GM19324 (cell line): ENCODE measurements around the gene HGF.
A peak's percentile ranks its signal among the peaks of the same experiment; 100 is the strongest.

Experiments
- ATAC-seq: cut with Tn5 transposase; IDR thresholded peaks from one replicate; pipeline ENCODE4 v1.9.1; 2021; ENCODE audit warnings: mild to moderate bottlenecking, moderate library complexity; ENCODE audit not compliant: unreplicated experiment, low FRiP score

The HGF gene

GRCh38 chr7:81688622-81689411 lies 81.0 kb downstream of the HGF start:
- ATAC-seq = no peak

DNA sequence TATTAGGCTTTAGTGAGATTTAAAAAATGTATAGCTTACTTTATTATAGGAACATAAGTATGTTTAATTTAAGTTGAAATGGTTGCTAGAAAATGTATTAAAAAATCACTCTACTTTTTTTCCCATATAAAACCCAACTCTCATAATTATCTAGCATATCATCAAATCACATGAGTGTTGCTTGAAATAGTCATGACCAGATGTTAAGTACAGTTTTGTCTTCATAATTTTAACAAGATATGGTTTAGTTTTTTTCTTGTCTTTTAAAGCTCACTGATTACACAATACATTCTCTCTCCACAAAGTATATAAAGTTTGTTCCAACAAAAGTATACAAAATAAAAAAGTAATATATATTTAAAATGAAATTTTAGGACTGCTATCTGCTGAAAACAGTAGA lies 82.8 kb downstream of the HGF start:
- no peak for ATAC-seq

DNA sequence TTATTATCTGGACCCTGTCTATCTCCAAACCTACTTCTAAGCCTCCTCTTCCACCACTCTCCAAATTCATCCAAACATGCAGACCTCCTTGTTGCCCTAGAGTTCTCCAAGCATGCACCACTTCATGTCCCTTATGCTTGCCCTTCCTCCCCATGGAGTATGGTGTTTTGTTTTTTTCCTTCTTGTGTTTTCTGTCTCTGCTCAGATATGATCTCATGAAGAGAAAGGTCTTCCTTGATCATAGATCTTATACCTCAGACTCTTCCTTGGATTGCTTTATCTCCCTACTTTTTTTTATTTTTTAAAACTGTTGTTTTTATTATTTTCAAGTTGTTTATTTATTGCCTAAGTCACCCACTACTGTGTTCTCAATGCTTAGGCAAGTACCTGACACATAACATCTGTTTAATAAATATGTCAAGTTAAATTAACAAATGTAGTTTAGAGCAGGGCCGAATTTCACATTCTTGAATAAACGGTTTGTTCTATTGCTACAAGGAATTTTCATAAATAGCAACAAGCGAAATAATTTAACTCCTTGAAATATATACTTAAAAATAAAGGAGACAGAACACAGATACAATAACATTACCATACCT lies 84.5 kb downstream of the HGF start:
- peak; percentile 23 for ATAC-seq

GRCh38 chr7:81684514-81685269 lies 85.2 kb downstream of the HGF start:
- peak; percentile 90 for ATAC-seq

DNA sequence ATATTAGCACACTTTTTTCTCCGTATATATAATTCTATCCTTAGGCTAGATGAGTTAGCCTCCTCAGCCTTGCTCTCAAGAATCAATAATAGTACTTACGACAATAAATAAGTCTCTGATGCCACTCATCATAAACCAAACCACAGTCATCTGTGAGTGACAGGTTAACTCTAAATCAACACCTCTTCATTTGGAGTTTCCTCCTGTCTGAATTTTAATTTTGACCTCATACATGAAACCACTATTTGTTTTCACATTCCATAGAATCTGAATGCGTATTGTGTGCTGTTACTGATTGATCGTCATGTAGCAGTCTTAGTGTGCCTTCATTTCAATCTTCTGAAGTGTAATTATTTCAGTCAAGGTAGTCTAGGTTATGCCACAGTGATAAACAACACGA lies 85.8 kb downstream of the HGF start:
- ATAC-seq = no peak

DNA sequence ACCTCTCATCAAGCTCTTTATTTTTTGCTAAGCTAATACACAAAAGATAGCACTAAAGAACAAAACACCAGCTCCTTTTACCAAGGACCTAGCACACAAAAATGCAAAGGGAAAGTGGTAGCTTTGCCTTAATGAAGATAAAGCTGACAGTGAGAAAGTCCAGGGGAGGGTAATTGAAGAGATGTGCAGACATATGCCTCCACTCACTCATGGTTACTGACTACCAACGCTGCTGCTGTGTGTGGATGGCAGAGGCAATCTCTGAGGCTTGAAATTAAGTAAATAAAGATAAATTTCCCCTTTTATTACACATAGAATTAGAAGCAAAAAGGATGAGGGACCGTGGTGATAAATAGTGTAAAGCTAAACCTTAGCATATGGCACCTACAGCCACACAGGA lies 87.0 kb downstream of the HGF start:
- no peak for ATAC-seq

DNA sequence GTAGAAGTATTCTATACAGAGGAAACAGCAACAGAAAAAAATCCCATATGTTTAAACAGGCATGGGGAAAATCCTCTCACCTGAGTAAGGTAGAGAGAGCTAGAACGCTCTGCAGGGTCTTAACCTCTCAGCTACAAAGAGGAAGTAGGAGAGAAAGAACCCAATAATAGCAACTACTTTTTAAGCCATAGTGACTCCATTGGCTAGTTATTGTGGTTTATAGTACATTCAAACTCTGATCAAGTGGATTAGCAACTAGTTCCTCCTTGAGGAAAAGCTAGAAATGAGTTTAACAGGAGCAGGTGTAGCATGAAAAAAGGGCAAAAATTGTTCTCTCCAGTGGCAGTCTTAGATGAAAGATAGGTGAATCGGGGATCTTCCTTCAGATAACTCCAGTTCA lies 89.7 kb downstream of the HGF start:
- no peak for ATAC-seq

GRCh38 chr7:81676813-81677212 lies 93.0 kb downstream of the HGF start:
- ATAC-seq = no peak

DNA sequence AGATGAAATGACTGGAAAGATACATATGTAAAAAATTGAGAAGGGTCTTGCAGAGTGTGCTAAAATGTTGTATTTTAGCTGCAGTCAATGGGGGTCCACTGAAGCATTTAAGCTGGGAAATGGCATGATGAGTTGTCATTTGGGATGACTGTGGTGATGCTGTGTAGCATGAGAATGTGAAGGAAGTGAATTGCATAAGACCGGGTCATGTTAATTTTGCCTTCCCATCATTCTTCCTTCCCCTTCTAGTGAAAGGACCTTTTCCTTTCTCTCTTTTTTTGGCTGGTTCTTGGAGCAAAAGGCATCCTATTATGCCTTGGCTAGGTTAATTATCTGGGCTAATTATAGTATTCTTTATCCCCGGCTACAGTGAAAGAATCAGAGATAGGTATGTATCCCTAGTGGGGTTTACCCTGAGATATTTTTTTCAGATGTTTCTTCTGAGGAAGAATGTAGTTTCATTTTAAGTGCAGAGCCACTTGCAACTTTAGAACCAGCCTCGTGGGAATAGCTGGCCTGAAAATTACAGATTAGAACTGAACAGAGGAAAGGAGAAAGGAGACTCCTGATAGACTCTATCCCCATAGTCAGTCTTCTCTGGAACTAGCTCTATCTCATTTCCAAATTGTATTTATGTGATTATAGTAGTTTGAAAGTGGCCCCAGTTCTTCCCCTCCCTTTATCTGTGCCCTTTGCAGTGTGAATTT lies 93.6 kb downstream of the HGF start:
- ATAC-seq = no peak

GRCh38 chr7:81674431-81674830 lies 95.4 kb downstream of the HGF start:
- no peak for ATAC-seq

DNA sequence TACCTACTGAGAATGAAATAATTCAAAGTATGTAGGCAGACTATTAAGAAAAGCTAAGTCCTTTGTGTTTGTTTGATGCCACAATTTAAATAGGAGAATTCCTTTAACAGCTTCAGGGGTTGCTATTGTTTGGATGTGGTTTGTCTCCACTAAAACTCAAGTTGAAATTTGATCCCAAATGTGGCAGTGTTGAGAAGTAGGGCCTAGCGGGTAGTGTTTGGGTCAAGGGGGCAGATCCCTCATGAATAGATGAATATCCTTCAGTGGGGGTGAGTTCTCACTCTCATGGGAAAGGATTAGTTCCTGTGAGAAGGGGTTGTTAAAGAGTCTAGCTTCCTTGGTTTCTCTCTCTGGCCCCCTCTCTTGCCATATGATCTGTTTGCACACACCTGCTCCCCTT lies 97.0 kb downstream of the HGF start:
- no peak for ATAC-seq

- no peak for ATAC-seq
Observed at GRCh38 chr7:81669476-81670105, 100.3 kb downstream of the HGF start.

- ATAC-seq = no peak
Observed at GRCh38 chr7:81666209-81666608, 103.6 kb downstream of the HGF start.

DNA sequence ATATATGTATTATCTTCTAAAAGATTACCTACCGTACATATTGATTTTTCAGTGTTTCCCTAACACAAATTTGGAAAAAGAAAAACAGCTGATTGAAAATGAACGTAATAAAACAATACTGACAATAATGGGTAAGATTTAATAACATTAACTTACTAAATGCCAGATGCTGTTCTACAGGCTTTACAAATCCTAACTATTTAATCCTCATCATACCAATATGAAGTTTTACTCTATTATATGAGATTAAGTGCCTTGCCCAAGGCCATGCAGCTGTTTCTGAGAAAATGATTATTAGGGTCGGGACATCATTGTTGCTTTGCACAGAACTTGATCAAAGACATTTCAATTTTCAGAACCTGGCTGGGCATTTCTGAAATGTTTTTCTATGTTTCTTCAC lies 104.6 kb downstream of the HGF start:
- ATAC-seq = no peak

GRCh38 chr7:81664304-81664703 lies 105.5 kb downstream of the HGF start:
- ATAC-seq = no peak

DNA sequence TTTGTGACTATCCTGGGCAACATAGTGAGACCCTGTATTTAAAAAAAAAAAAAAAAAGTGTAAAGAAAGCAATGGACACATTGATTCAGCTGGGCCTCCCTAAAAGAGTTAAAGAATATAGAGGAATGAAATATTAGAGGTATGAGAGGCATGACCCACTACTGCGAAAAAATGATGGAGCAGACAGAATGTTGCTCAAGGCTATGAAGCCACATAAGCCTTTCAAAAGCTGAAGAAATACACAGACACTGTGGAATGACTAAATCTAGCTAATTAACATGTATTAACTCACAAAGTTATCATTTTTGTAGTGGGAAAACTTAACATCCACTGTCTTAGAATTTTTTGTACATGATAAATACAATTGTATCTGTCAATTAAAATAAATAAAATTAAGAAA lies 107.3 kb downstream of the HGF start:
- ATAC-seq = no peak

DNA sequence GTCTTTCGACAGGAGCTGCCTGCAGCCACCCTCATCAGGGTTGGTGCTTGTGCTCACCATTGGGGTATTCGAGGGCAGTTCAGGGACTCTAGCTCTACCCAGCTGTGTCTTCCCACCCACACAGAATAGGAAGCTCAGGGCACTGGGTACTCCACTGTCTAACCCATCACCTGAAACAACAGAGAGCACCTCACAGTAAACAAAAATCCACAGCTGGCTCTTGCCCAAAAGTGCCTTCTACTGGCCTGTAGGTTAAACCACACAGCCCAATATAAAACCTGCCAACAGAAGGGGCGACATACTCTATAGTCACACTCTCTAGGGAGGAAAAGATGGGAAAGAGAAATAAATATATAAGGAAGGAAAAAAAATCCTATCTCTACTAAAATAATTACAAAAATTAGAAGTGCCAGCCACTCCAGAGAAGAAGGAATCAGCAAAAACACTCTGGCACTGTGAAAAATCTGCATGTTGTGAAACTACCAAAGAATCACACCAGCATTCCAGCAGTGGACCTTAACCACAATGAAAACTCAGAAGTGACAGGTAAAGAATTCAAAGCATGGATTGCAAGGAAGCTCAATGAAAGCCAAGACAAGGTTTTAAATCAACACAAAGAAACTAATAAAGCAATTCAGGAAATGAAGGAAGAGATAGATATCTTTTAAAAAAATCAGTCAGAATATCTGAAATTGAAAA lies 110.0 kb downstream of the HGF start:
- ATAC-seq = no peak

- ATAC-seq = no peak
Observed at GRCh38 chr7:81657551-81657950, 112.3 kb downstream of the HGF start.

GRCh38 chr7:81655271-81655670 lies 114.6 kb downstream of the HGF start:
- no peak for ATAC-seq

DNA sequence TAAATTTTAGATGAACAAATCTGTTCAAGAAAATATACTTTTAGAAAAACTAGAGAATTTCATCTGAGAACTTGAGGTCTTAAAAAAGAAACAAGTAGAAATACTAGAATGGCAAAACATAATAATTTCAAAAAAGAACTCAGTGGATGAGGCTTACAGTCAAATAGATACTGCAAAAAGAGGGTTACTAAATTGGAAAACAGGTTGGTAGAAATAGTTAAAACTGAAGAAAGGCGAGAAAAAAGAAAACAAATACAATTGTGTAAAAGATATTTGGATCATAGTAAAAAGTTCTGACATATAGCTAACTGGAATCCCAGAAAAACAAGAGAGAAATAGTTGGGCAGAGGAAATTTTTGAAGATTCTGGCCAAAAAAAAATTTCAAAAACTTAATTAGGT lies 117.6 kb downstream of the HGF start:
- no peak for ATAC-seq
